Activated T-cell treated with anti-CD3 and anti-CD28 coated beads, Interleukin-2, amount 50 U/mL, for 24 hours (primary cell): Measurements from ENCODE around the gene CGB3.
A peak's percentile ranks its signal among the peaks of the same experiment; 100 is the strongest.
"Not testable (repeated sequence)": the region's sequence is repeated elsewhere in the genome, so short reads cannot be mapped to it uniquely, and the experiment has no call there.

Source experiments
- DNase-seq: peaks from one replicate; pipeline ENCODE4 v3.0.0-alpha.2; 2020
- H3K27ac Mint-ChIP-seq: 2 replicates; pipeline ENCODE4 v1.8.0; 2020; ENCODE audit warnings: mild to moderate bottlenecking, mixed read lengths
- H3K27me3 Mint-ChIP-seq: 2 replicates; pipeline ENCODE4 v1.8.0; 2020; ENCODE audit warnings: mixed read lengths
- H3K36me3 Mint-ChIP-seq: 2 replicates; pipeline ENCODE4 v1.8.0; 2020; ENCODE audit warnings: low read depth, mixed read lengths
- H3K4me1 Mint-ChIP-seq: 2 replicates; pipeline ENCODE4 v1.8.0; 2020; ENCODE audit warnings: low read depth, mixed read lengths
- H3K4me3 Mint-ChIP-seq: 2 replicates; pipeline ENCODE4 v1.8.0; 2020; ENCODE audit warnings: mild to moderate bottlenecking, moderate library complexity, mixed read lengths
- H3K9me3 Mint-ChIP-seq: 2 replicates; pipeline ENCODE4 v1.8.0; 2020; ENCODE audit warnings: mixed read lengths

Gene CGB3

DNA sequence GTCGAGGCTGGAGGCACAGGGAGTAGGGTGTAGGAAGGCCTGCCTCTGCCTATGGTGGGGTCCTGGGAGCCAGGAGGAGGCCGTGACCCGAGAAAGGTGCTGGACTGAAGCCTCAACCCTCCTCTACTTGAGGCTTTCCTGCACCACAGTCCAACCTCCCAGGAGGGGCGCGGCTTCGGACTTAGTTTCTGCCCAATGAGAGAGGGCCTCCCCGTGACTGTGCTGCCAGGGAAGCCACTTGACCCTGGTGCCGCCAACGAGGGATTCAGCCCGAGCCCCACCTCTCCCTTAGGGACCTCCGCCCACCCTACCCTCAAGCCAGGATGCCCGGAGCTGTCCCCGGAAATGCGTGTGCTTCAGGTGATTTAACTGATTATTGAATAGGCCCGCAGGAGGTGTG lies at the start of gene CGB3:
Gene CGB3, minus strand, starts transcription at position 101 of the 400 bp plus-strand sequence. CDS start 362 bp downstream, outside the sequence.
- H3K27ac Mint-ChIP-seq, H3K9me3 Mint-ChIP-seq, H3K27me3 Mint-ChIP-seq, DNase-seq, H3K36me3 Mint-ChIP-seq, H3K4me3 Mint-ChIP-seq: not testable (repeated sequence)
- peaks cover 19% of the 10 kb centered on the region for H3K4me1 Mint-ChIP-seq

- Mint-ChIP-seq H3K27ac (no peak overlapping the region), H3K4me1 (peaks cover 8% of the 10 kb centered on the region), H3K4me3 (no peak overlapping the region), H3K9me3 (peaks cover 2% of the 10 kb centered on the region), H3K36me3 (no peaks in the 10 kb centered on the region), H3K27me3 (peaks cover 76% of the 10 kb centered on the region)
- peak; percentile 49 for DNase-seq
Measured at GRCh38 chr19:49071860-49072547, 47.9 kb upstream of the CGB3 start.

GRCh38 chr19:49070416-49070815 lies 46.3 kb upstream of the CGB3 start:
- Mint-ChIP-seq H3K4me3 (no peak overlapping the region), H3K27ac (no peak overlapping the region), H3K4me1 (peaks cover 8% of the 10 kb centered on the region), H3K36me3 (no peaks in the 10 kb centered on the region), H3K27me3 (peaks cover 82% of the 10 kb centered on the region), H3K9me3 (peaks cover 2% of the 10 kb centered on the region)
- no peak for DNase-seq

GRCh38 chr19:49069026-49069425 lies 44.9 kb upstream of the CGB3 start:
- DNase-seq = no peak
- H3K4me3 Mint-ChIP-seq = no peak overlapping the region
- peaks cover 2% of the 10 kb centered on the region for H3K9me3 Mint-ChIP-seq
- H3K36me3 Mint-ChIP-seq = no peaks in the 10 kb centered on the region
- no peak overlapping the region for H3K27ac Mint-ChIP-seq
- peaks cover 82% of the 10 kb centered on the region for H3K27me3 Mint-ChIP-seq
- peaks cover 8% of the 10 kb centered on the region for H3K4me1 Mint-ChIP-seq

- Mint-ChIP-seq H3K27ac (no peak overlapping the region), H3K4me3 (no peak overlapping the region), H3K27me3 (peaks cover 76% of the 10 kb centered on the region), H3K36me3 (no peaks in the 10 kb centered on the region), H3K9me3 (peaks cover 2% of the 10 kb centered on the region), H3K4me1 (no peaks in the 10 kb centered on the region)
- DNase-seq = no peak
Measured at GRCh38 chr19:49067554-49067953, 43.4 kb upstream of the CGB3 start.

DNA sequence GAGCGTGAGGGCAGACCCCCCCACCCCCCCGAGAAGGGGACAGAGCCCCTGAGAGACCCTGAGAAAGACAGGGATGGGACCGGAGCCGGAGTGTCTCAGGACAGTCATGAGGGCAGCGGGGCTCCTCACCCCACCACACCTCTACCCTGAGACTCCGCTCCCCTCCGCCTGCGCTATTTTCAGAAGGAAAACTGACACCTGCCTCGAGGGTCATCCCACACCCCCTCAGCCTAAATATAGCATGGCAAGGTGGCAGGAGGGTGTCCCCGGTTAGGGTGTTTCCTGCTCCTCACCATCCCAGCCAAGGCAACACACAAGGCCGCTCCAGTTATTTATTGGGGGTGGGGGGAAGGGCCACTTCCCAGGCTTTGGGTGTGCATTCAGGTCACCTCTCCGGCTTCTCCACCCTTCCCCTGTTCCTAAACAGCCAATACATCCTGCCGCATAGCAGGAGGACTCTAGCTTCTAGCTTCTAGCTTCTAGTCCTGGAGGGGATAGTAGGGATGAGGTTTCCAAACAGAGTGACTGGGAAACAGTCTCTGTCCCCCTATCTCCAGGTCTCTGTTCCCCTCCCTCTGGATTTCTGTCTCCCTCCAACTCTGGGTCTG lies 41.9 kb upstream of the CGB3 start:
- H3K9me3 Mint-ChIP-seq = peaks cover 2% of the 10 kb centered on the region
- no peaks in the 10 kb centered on the region for H3K4me1 Mint-ChIP-seq
- no peaks in the 10 kb centered on the region for H3K36me3 Mint-ChIP-seq
- H3K4me3 Mint-ChIP-seq = no peak overlapping the region
- H3K27me3 Mint-ChIP-seq = peaks cover 73% of the 10 kb centered on the region
- no peak overlapping the region for H3K27ac Mint-ChIP-seq
- no peak for DNase-seq

DNA sequence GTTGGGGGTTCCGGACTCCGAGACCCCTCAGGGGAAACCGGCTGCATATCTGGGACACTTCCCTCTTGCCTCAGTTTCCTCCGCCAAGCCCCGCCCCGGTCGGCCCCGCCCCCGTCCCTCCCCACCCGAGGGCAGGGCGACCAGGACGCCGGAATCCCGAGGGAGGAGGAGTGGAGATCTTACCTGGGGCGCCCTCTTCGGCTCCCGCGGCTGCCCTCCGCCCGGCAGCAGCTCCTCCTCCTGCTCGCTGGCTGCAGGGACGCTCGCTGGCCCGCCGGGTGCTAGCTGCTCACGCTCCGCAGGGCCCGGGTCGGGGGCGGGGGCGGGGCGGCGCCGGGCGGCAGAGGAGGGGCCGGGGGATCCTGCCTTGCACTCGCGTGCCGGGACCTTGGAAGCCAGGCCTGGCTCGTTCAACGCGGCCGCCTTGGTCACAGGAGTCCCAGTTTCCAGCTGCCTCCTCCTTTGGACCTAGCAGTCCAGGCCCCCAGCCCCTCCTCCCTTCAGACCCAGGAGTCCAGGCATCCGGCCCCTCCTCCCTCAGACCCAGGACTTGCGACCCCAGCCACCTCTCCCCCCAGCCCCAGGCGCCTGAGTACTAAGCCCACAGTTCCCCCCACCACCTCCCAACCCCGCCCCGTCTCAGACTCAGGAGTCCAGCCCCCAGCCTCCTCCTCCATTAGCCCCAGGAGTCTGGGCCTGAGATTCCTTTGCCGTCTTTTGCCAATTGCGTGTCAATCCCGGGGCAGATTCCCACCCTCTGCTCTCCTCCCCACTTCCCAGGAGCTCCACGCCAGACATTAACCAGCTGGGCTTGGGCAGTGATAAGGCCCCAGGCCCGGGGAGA lies 40.9 kb upstream of the CGB3 start, which contains the start of gene NTF4:
Gene NTF4, minus strand, starts transcription at position 51 of the 844 bp plus-strand sequence. CDS start 2,821 bp downstream, outside the sequence.
- Mint-ChIP-seq H3K27ac (no peak within 1 kb of the TSS), H3K4me1 (no peaks in the 10 kb centered on the region), H3K4me3 (no peak within 1 kb of the TSS), H3K27me3 (peaks cover 69% of the 10 kb centered on the region), H3K9me3 (peaks cover 2% of the 10 kb centered on the region), H3K36me3 (no peaks in the 10 kb centered on the region)
- DNase-seq = no peak

GRCh38 chr19:49064029-49064629 lies 40.0 kb upstream of the CGB3 start:
- Mint-ChIP-seq H3K9me3 (no peaks in the 10 kb centered on the region), H3K36me3 (no peaks in the 10 kb centered on the region), H3K4me1 (no peaks in the 10 kb centered on the region), H3K4me3 (no peak overlapping the region), H3K27me3 (peaks cover 68% of the 10 kb centered on the region), H3K27ac (no peak overlapping the region)
- no peak for DNase-seq

GRCh38 chr19:49061445-49061844 lies 37.3 kb upstream of the CGB3 start:
- Mint-ChIP-seq H3K36me3 (no peaks in the 10 kb centered on the region), H3K27me3 (peaks cover 75% of the 10 kb centered on the region), H3K27ac (no peak overlapping the region), H3K4me1 (peaks cover 17% of the 10 kb centered on the region), H3K9me3 (no peaks in the 10 kb centered on the region), H3K4me3 (no peak overlapping the region)
- no peak for DNase-seq

DNA sequence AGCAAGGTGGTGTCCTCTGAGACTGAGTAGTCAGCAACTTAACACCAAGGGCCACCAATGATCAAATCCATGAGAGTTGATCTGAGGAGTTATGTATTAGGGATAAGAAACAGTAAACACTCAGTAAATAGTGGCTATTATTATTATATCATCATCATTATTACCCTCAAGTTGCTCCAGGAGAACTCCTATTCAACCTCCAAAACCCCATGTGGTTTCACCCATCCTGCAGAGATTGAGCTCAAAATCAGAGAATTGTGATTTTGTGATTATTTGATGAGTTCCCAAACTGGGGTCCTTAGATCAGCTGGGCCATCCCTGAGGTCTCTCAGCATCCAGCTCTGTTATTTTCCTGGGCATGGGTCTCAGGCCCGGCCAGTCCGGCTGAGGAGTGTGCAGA lies 36.9 kb upstream of the CGB3 start:
- Mint-ChIP-seq H3K4me3 (no peak overlapping the region), H3K9me3 (no peaks in the 10 kb centered on the region), H3K27me3 (peaks cover 74% of the 10 kb centered on the region), H3K36me3 (no peaks in the 10 kb centered on the region), H3K4me1 (peaks cover 21% of the 10 kb centered on the region), H3K27ac (no peak overlapping the region)
- DNase-seq = no peak

GRCh38 chr19:49059053-49059452 lies 34.9 kb upstream of the CGB3 start:
- no peaks in the 10 kb centered on the region for H3K9me3 Mint-ChIP-seq
- H3K36me3 Mint-ChIP-seq = no peaks in the 10 kb centered on the region
- no peak overlapping the region for H3K27ac Mint-ChIP-seq
- DNase-seq = no peak
- peaks cover 65% of the 10 kb centered on the region for H3K27me3 Mint-ChIP-seq
- H3K4me3 Mint-ChIP-seq = no peak overlapping the region
- H3K4me1 Mint-ChIP-seq = peaks cover 21% of the 10 kb centered on the region

GRCh38 chr19:49058562-49058961 lies 34.4 kb upstream of the CGB3 start:
- Mint-ChIP-seq H3K9me3 (no peaks in the 10 kb centered on the region), H3K27ac (no peak overlapping the region), H3K4me1 (peaks cover 21% of the 10 kb centered on the region), H3K36me3 (no peaks in the 10 kb centered on the region), H3K4me3 (no peak overlapping the region), H3K27me3 (peaks cover 60% of the 10 kb centered on the region)
- no peak for DNase-seq

DNA sequence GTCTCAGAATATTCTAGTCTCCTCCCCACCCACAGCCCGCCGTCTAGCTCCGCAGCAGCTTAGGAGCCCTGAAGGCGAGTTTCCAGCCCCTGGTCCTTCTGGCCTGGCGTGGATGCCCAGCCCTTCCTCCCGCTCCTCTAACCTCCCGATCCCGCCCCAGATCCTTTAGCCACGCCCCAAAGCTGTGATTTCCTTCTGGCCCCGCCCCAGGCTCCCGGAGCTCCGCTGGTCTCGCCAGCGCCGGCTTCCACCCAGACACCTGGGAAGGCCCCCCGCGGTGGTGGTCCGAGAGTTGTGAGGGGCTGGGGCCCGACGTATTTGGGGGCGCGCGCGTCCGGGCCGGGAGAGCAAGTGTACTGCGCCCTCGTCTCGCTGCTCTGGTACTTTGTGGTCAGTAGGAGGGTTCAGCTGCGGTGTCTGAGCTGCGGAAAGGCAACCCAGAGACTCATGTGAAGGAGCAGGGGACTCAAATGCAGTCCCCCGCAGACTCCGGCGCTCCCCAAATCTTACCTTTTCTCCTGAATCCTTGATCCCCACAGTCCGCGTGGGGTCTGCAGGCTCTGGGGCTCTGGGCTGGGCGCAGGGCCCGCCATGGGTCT lies 33.6 kb upstream of the CGB3 start, which contains the start of gene CGB7:
Gene CGB7, minus strand, starts transcription at position 114 of the 599 bp plus-strand sequence. CDS start 2,374 bp downstream, outside the sequence.
- no peak within 1 kb of the TSS for H3K27ac Mint-ChIP-seq
- peak within 1 kb of the TSS; percentile 61 for H3K4me3 Mint-ChIP-seq
- no peaks in the 10 kb centered on the region for H3K9me3 Mint-ChIP-seq
- no peaks in the 10 kb centered on the region for H3K36me3 Mint-ChIP-seq
- DNase-seq = peak; percentile 62
- H3K4me1 Mint-ChIP-seq = peaks cover 21% of the 10 kb centered on the region
- H3K27me3 Mint-ChIP-seq = peaks cover 56% of the 10 kb centered on the region
